ENCODE data around the gene ABR.

- TF ChIP-seq CTCF (IDR thresholded peaks at IDR 0.05; ENCODE audit: borderline replicate concordance, extremely low read depth, low read length, poor library complexity, severe bottlenecking) (no peak), EZH2 (IDR thresholded peaks at IDR 0.05; ENCODE audit: borderline replicate concordance, low read depth, low read length, severe bottlenecking) (no peak)
Measured at GRCh38 chr17:1110541-1110861, 69.3 kb downstream of the ABR start.

Data from DND-41 (cell line).